AG10803 (cell line): ENCODE data around the gene SPECC1L.

ENCODE experiments used
- DNase-seq: peaks from one replicate; pipeline ENCODE4 v3.0.0; 2010; ENCODE audit warnings: low read depth
- H3K4me3 ChIP-seq: 2 replicates; pipeline ENCODE4 v1.5.1; 2011; ENCODE audit warnings: mild to moderate bottlenecking, low read length, control low read depth
- TF ChIP-seq, protein P1 (sequence below): conservative IDR thresholded peaks from 2 replicates; pipeline ENCODE4 v1.5.1; 2011; ENCODE audit warnings: mild to moderate bottlenecking, low read length, control low read depth, inconsistent platforms

SPECC1L gene

GRCh38 chr22:24331468-24332440 is 61.1 kb downstream of the SPECC1L start:
- DNase-seq, result peak; percentile 27
- TF ChIP-seq, protein P1, sequence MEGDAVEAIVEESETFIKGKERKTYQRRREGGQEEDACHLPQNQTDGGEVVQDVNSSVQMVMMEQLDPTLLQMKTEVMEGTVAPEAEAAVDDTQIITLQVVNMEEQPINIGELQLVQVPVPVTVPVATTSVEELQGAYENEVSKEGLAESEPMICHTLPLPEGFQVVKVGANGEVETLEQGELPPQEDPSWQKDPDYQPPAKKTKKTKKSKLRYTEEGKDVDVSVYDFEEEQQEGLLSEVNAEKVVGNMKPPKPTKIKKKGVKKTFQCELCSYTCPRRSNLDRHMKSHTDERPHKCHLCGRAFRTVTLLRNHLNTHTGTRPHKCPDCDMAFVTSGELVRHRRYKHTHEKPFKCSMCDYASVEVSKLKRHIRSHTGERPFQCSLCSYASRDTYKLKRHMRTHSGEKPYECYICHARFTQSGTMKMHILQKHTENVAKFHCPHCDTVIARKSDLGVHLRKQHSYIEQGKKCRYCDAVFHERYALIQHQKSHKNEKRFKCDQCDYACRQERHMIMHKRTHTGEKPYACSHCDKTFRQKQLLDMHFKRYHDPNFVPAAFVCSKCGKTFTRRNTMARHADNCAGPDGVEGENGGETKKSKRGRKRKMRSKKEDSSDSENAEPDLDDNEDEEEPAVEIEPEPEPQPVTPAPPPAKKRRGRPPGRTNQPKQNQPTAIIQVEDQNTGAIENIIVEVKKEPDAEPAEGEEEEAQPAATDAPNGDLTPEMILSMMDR, result no peak
- no peak overlapping the region for H3K4me3 ChIP-seq

DNA sequence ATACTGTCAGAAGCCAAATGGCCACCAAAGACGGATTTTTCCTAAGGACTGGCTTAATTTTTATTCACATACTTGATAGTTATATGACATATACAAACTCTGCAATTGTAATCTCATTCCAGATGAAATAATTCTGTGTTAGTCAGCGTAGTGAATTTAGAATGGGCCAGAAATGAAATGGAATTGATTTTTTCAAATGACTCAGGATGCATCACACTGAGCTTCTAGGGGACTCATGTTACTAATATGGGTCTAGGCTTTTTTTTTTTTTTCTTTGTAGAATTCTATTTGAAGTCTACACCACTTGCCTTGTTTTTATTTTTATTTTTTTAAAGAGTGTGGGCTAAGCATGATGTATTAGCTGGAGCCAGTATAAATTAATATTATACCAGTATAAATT is 62.7 kb downstream of the SPECC1L start:
- no peak overlapping the region for H3K4me3 ChIP-seq
- TF ChIP-seq, protein P1, result no peak
- DNase-seq, result peak; percentile 73

- TF ChIP-seq, protein P1, result no peak
- H3K4me3 ChIP-seq, result no peak overlapping the region
- DNase-seq, result no peak
Measured at GRCh38 chr22:24335496-24335895, 64.9 kb downstream of the SPECC1L start.

- no peak overlapping the region for H3K4me3 ChIP-seq
- no peak for DNase-seq
- TF ChIP-seq, protein P1, result no peak
Measured at GRCh38 chr22:24337894-24338645, 67.4 kb downstream of the SPECC1L start.

GRCh38 chr22:24338726-24339451 is 68.3 kb downstream of the SPECC1L start:
- TF ChIP-seq, protein P1, result no peak
- H3K4me3 ChIP-seq, result no peak overlapping the region
- peak; percentile 22 for DNase-seq

GRCh38 chr22:24339452-24339747 is 68.8 kb downstream of the SPECC1L start:
- no peak overlapping the region for H3K4me3 ChIP-seq
- TF ChIP-seq, protein P1, result no peak
- DNase-seq, result no peak
